GM23248 (cell line): ENCODE data around the gene AAK1. TPM values are rescaled to one million over a fixed set of nuclear protein-coding genes. Genes with fewer than 3 reads are reported as not detected.

Source experiments
- DNase-seq: peaks from one replicate; pipeline ENCODE4 v3.0.0-alpha.2; 2015
- H2AFZ ChIP-seq: fragments of 200-600 bp; sonication (generic); 2 replicates; pipeline ENCODE4 v1.6.1; 2016; ENCODE audit warnings: antibody characterized with exemption
- H3F3A ChIP-seq: fragments of 200-600 bp; sonication (generic); 2 replicates; pipeline ENCODE4 v1.6.1; 2016; ENCODE audit warnings: mild to moderate bottlenecking, antibody characterized with exemption, mixed run types; ENCODE audit not compliant: insufficient read depth
- H3K27ac ChIP-seq: fragments of 200-600 bp; sonication (generic); 2 replicates; pipeline ENCODE4 v1.5.1; 2016; ENCODE audit warnings: mild to moderate bottlenecking
- H3K27me3 ChIP-seq: fragments of 200-600 bp; sonication (generic); replicated peaks from 2 replicates; pipeline ENCODE4 v1.6.1; 2016; ENCODE audit warnings: mild to moderate bottlenecking; ENCODE audit not compliant: insufficient read depth
- H3K36me3 ChIP-seq: fragments of 200-600 bp; sonication (generic); 2 replicates; pipeline ENCODE4 v1.6.1; 2016; ENCODE audit warnings: low read depth, mild to moderate bottlenecking
- H3K4me1 ChIP-seq: fragments of 200-600 bp; sonication (generic); 2 replicates; pipeline ENCODE4 v1.6.1; 2016; ENCODE audit warnings: mild to moderate bottlenecking; ENCODE audit not compliant: insufficient read depth
- H3K4me2 ChIP-seq: fragments of 200-600 bp; sonication (generic); one replicate; pipeline ENCODE4 v1.6.1; 2016; ENCODE audit warnings: mild to moderate bottlenecking; ENCODE audit not compliant: unreplicated experiment
- H3K4me3 ChIP-seq: fragments of 200-600 bp; sonication (generic); 2 replicates; pipeline ENCODE4 v1.5.1; 2016; ENCODE audit warnings: mild to moderate bottlenecking
- H3K79me2 ChIP-seq: fragments of 200-600 bp; sonication (generic); 2 replicates; pipeline ENCODE4 v1.6.1; 2016; ENCODE audit warnings: mild to moderate bottlenecking; ENCODE audit not compliant: insufficient read depth
- H3K9ac ChIP-seq: fragments of 200-600 bp; sonication (generic); 2 replicates; pipeline ENCODE4 v1.6.1; 2016; ENCODE audit warnings: mild to moderate bottlenecking
- H3K9me2 ChIP-seq: fragments of 200-600 bp; sonication (generic); 2 replicates; pipeline ENCODE4 v1.6.1; 2016; ENCODE audit warnings: mixed run types, mild to moderate bottlenecking, moderate library complexity; ENCODE audit not compliant: insufficient read depth
- H3K9me3 ChIP-seq: fragments of 200-600 bp; sonication (generic); one replicate; pipeline ENCODE4 v1.6.1; 2017; ENCODE audit warnings: low read depth
- H4K20me1 ChIP-seq: fragments of 200-600 bp; sonication (generic); 2 replicates; pipeline ENCODE4 v1.6.0; 2016; ENCODE audit not compliant: insufficient read depth
- EZH2 ChIP-seq: fragments of 200-600 bp; sonication (generic); IDR thresholded peaks from 2 replicates; pipeline ENCODE4 v1.6.1; 2018; ENCODE audit warnings: antibody characterized with exemption, mild to moderate bottlenecking; ENCODE audit not compliant: insufficient read depth, poor library complexity, severe bottlenecking
- EZH2phosphoT487 ChIP-seq: fragments of 200-600 bp; sonication (generic); IDR thresholded peaks from 2 replicates; pipeline ENCODE4 v1.6.1; 2018; ENCODE audit warnings: antibody characterized with exemption, moderate library complexity, mild to moderate bottlenecking, low read depth; ENCODE audit not compliant: insufficient read depth
- WGBS, 2 experiments: methylation state at CpG; one replicate each; pipeline ENCODE4 v1.1.6; 2015 to 2017; ENCODE audit warnings: low lambda C conversion rate in 2 of 2, low coverage in 1 of 2; ENCODE audit errors: missing lambda C conversion rate in 2 of 2; 5-methylcytosine and 5-hydroxymethylcytosine counted together
- in situ Hi-C: fragments of 300-500 bp; cut with MboI; formaldehyde crosslinking; loops from 2 replicates; pipeline ENCODE4 v1.15.0; 2020
- polyA plus RNA-seq: library from polyadenylated mRNA; unstranded; fragments of >200 nt; fragmentation: Nextera tagmentation; extraction: Ambion mirVana; gene quantifications from 2 replicates; pipeline ENCODE4 v1.2.1, GENCODE V29; 2016
- total RNA-seq: library from RNA; depleted of rRNA; stranded (reverse); fragments of >200 nt; shearing (Covaris generic); gene quantifications from 2 replicates; pipeline ENCODE4 v1.2.3, GENCODE V29; 2014

AAK1 gene
- total and polyA plus RNA-seq, 2 experiments from 2014 or later, result 41.2 to 50.7 TPM

DNA sequence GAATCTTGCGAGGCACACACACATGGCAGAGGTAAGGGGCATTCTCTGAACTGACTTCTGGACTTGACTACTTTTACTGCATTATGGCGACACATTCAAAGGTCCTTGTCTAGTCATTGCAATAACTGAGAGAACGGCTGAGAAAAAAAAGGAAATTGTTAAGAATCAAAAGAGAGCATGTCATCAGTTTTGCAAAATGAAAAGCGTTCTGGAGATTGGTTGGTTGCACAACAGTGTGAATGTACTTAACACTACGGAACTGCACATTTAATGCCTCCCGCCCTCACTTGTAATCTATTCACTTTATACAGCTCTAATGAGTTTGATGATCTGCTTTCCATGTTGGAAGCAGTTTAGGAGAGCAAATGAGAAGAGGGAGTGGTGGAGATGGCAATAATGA lies 137.8 kb downstream of the AAK1 start:
- H3K4me2 ChIP-seq, result no peak overlapping the region
- 98% methylated on average over 6 of the region's 6 CpGs for whole genome bisulfite sequencing, 2 experiments
- no peak for DNase-seq
- H3K4me3 ChIP-seq, result no peak overlapping the region
- H3K4me1 ChIP-seq, result peaks cover 7% of the 10 kb centered on the region; the same call in 1 of the 2 replicates
- no peaks in the 10 kb centered on the region for H3K79me2 ChIP-seq
- in situ Hi-C loops, result no loop called here
- H3K9me2 ChIP-seq, result no peaks in the 10 kb centered on the region
- H2AFZ ChIP-seq, result no peak overlapping the region
- no peak for TF ChIP-seq EZH2
- no peak for TF ChIP-seq EZH2phosphoT487
- peaks cover 22% of the 10 kb centered on the region; the same call in 1 of the 2 replicates for H3F3A ChIP-seq
- H3K9ac ChIP-seq, result no peak overlapping the region
- H3K9me3 ChIP-seq, result no peaks in the 10 kb centered on the region
- no peak overlapping the region for H3K27ac ChIP-seq
- H4K20me1 ChIP-seq, result no peaks in the 10 kb centered on the region
- peaks cover 55% of the 10 kb centered on the region for H3K36me3 ChIP-seq
- H3K27me3 ChIP-seq, result no peaks in the 10 kb centered on the region

DNA sequence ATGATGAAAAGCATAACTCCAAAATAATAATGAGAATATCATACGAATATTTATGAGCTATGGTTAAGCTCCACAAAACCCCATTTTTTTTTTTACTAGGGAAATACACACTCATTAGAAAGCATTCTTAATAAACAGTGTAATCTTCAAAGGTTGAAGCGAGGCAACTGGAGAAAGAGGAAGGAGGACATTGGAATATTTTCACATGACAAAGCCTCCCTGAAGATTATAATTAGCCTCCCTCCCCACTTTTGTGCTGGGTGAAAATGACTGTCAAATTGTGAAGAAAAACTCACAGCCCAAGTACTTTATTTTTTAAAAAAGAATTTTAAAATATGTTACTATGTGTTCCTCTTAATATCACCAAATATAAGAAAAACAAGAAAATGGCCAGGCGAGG lies 142.2 kb downstream of the AAK1 start:
- in situ Hi-C loops, result no loop called here
- H2AFZ ChIP-seq, result no peak overlapping the region
- TF ChIP-seq EZH2phosphoT487 (no peak), EZH2 (no peak)
- peaks cover 30% of the 10 kb centered on the region for H3K36me3 ChIP-seq
- no peak overlapping the region for H3K9ac ChIP-seq
- H3K9me2 ChIP-seq, result no peaks in the 10 kb centered on the region
- no peaks in the 10 kb centered on the region for H3K79me2 ChIP-seq
- 87 to 92% methylated on average over 3 of the region's 3 CpGs for WGBS, 2 experiments
- no peaks in the 10 kb centered on the region for H4K20me1 ChIP-seq
- no peak overlapping the region for H3K4me2 ChIP-seq
- no peak overlapping the region for H3K27ac ChIP-seq
- no peaks in the 10 kb centered on the region for H3K4me1 ChIP-seq
- no peaks in the 10 kb centered on the region for H3K9me3 ChIP-seq
- H3K4me3 ChIP-seq, result no peak overlapping the region
- no peak for DNase-seq
- H3F3A ChIP-seq, result no peaks in the 10 kb centered on the region
- H3K27me3 ChIP-seq, result no peaks in the 10 kb centered on the region

DNA sequence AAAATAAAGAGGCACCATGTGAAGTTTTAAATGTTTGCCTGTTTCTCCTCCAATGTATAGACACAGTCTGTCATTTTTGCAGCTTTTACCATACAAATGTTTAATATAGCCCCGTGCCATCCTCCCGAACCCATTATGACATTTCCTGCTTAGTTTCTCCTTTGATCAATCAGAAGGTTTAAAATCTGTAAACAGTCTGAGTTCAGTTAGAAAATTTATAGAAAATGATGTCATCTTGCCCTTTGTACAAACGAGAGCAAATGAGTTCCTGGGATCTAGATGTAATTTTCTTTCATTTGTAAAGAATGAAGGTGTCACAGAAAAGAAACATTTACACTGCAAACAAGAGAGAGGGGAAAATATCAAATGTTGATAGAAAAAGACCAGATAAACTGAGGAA lies 143.6 kb downstream of the AAK1 start:
- Histone ChIP-seq H3K4me1 (no peaks in the 10 kb centered on the region), H3F3A (no peaks in the 10 kb centered on the region), H3K9ac (no peak overlapping the region), H3K27me3 (no peaks in the 10 kb centered on the region), H2AFZ (no peak overlapping the region), H3K9me2 (no peaks in the 10 kb centered on the region), H3K9me3 (no peaks in the 10 kb centered on the region), H3K79me2 (no peaks in the 10 kb centered on the region), H4K20me1 (no peaks in the 10 kb centered on the region), H3K27ac (no peak overlapping the region), H3K36me3 (peaks cover 17% of the 10 kb centered on the region), H3K4me3 (no peak overlapping the region), H3K4me2 (no peak overlapping the region)
- WGBS, 2 experiments, result 83% methylated on average over 3 of the region's 3 CpGs
- in situ Hi-C loops, result no loop called here
- DNase-seq, result no peak
- no peak for TF ChIP-seq EZH2phosphoT487
- TF ChIP-seq EZH2, result no peak

DNA sequence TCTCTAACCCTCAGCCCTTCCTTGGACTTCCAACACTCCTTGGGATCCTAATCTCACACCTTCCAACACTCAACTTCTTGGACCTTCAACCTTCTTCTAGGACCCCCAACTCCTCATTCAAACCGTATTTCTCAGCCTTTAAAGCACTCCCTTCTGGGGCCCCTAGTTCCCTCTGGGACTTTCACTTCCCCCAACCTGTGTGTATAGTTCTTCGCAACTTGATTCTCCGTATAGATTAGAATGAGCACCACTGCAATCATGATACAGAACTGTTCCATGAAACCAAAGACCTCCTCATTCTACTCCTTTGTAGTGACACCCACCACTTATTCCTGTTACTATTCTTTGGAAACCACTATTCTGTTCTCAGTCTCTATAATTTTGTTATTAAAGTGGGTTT lies 144.3 kb downstream of the AAK1 start:
- TF ChIP-seq EZH2 (no peak), EZH2phosphoT487 (no peak)
- Histone ChIP-seq H3K9me3 (no peaks in the 10 kb centered on the region), H2AFZ (no peak overlapping the region), H3K4me1 (no peaks in the 10 kb centered on the region), H3K9ac (no peak overlapping the region), H3K4me2 (no peak overlapping the region), H3K79me2 (no peaks in the 10 kb centered on the region), H3K27ac (no peak overlapping the region), H3K9me2 (no peaks in the 10 kb centered on the region), H3F3A (no peaks in the 10 kb centered on the region), H4K20me1 (no peaks in the 10 kb centered on the region), H3K4me3 (no peak overlapping the region), H3K36me3 (peaks cover 16% of the 10 kb centered on the region), H3K27me3 (no peaks in the 10 kb centered on the region)
- in situ Hi-C loops, result no loop called here
- DNase-seq, result no peak
- 98 to 100% methylated on average over 3 of the region's 3 CpGs for WGBS, 2 experiments

DNA sequence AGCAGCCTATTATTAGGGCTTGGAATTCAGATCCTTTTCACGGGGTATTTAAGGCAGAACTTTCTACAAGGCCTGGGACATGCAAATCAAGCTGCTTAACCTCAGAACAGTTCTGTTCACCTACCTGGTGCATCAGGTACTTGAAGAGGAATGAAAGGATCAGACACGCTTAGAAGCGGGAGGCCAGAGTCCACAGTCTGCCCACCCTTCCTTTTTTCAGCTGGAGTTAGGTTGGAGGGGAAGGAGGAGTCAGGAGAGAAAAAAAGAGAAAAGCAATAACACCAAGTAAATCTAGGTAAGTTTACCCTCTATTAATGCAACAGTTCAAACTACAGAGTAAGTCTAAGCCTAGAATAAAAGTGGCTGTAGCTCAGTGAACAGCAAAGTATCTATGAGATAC lies 147.7 kb downstream of the AAK1 start:
- no peak for DNase-seq
- H3K4me2 ChIP-seq, result no peak overlapping the region
- H3K36me3 ChIP-seq, result 0 out of 2 replicates have a peak, but pooled peaks cover 2% of the 10 kb centered on the region
- no peaks in the 10 kb centered on the region for H4K20me1 ChIP-seq
- H3F3A ChIP-seq, result no peaks in the 10 kb centered on the region
- H3K4me3 ChIP-seq, result no peak overlapping the region
- 100% methylated on average over 3 of the region's 3 CpGs for WGBS, 2 experiments
- H3K4me1 ChIP-seq, result no peaks in the 10 kb centered on the region
- no peaks in the 10 kb centered on the region for H3K79me2 ChIP-seq
- H2AFZ ChIP-seq, result no peak overlapping the region
- TF ChIP-seq EZH2phosphoT487, result no peak
- no peak for TF ChIP-seq EZH2
- H3K27me3 ChIP-seq, result no peaks in the 10 kb centered on the region
- H3K9ac ChIP-seq, result no peak overlapping the region
- no peaks in the 10 kb centered on the region for H3K9me3 ChIP-seq
- in situ Hi-C loops, result no loop called here
- no peak overlapping the region for H3K27ac ChIP-seq
- no peaks in the 10 kb centered on the region for H3K9me2 ChIP-seq
